Activated gamma-delta T cell treated with Interleukin-2 at 50 U/mL for 16 hours (primary cell): ENCODE data around the gene TIMM13.
"Not testable (repeated sequence)": the region's sequence is repeated elsewhere in the genome, so short reads cannot be mapped to it uniquely, and the experiment has no call there.

Experiments
- DNase-seq: peaks from one replicate; pipeline ENCODE4 v3.0.0-alpha.2; 2020

TIMM13 gene

GRCh38 chr19:2429917-2430535 is 2.6 kb upstream of the TIMM13 start:
- DNase-seq = no peak

GRCh38 chr19:2428756-2429711 is 1.6 kb upstream of the TIMM13 start:
- DNase-seq = no peak

GRCh38 chr19:2428321-2428690 is 920 bp upstream of the TIMM13 start:
- DNase-seq = no peak

GRCh38 chr19:2426611-2427428 is 566 bp downstream of the TIMM13 start:
- DNase-seq = peak; percentile 20

- no peak for DNase-seq
These were observed 1.5 kb downstream of the TIMM13 start for GRCh38 chr19:2425622-2426581.

- no peak for DNase-seq
These were observed 2.4 kb downstream of the TIMM13 start for GRCh38 chr19:2424686-2425621.

GRCh38 chr19:2423915-2424685 is 3.3 kb downstream of the TIMM13 start:
- no peak for DNase-seq

- DNase-seq = no peak
These were observed 4.1 kb downstream of the TIMM13 start for GRCh38 chr19:2423071-2423914.

GRCh38 chr19:2421581-2422306 is 5.6 kb downstream of the TIMM13 start:
- DNase-seq = no peak

- no peak for DNase-seq
These were observed 6.9 kb downstream of the TIMM13 start for GRCh38 chr19:2420490-2420889.

GRCh38 chr19:2419754-2420153 is 7.6 kb downstream of the TIMM13 start:
- DNase-seq = no peak

GRCh38 chr19:2417881-2418406 is 9.4 kb downstream of the TIMM13 start:
- DNase-seq = no peak

- DNase-seq = not testable (repeated sequence)
These were observed 9.9 kb downstream of the TIMM13 start for GRCh38 chr19:2417436-2417835.

- DNase-seq = no peak
These were observed 10.9 kb downstream of the TIMM13 start for GRCh38 chr19:2416321-2417097.

GRCh38 chr19:2415973-2416319 is 11.4 kb downstream of the TIMM13 start:
- no peak for DNase-seq

- no peak for DNase-seq
These were observed 12.0 kb downstream of the TIMM13 start for GRCh38 chr19:2415281-2415972.

- DNase-seq = no peak
These were observed 13.8 kb downstream of the TIMM13 start for GRCh38 chr19:2413629-2414028.
